ENCODE results near the gene CALD1.

DNA sequence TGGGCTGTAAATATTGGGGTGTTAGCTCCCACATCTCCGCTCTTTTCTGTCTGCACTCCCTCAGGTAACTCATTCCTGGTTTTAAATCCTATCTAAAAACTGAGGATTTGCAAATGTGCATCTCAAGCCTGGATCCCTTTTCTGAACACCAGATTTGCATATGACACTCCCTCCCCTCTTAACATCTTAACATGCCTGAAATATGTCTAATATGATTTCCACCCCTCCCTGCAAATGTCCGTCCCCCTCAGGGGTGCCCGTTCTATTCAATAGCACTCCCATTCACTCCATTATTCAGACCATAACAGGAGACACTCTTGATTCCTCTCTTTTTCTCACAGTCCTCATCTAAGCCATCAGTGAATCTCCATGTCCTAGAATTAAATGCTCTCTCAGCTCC, 8.3 kb upstream of the CALD1 start:
- TF ChIP-seq POLR2A (IDR thresholded peaks at IDR 0.05; ENCODE audit: low read depth, low read length), result no peak
- TF ChIP-seq POLR2AphosphoS5 (IDR thresholded peaks at IDR 0.05; ENCODE audit: low read depth, low read length), result no peak

Measured in GM12891 (cell line).